Ascending aorta (tissue), 2 donors: ENCODE data around the gene FRMD4A. TPM values are rescaled to one million over a fixed set of nuclear protein-coding genes. Genes with fewer than 3 reads are reported as not detected.
A peak's percentile ranks its signal among the peaks of the same experiment; 100 is the strongest.

Experiments used
- DNase-seq, 2 donors: peaks; one replicate each; pipeline ENCODE4 v3.0.0-alpha.2; 2019; ENCODE audit warnings: low spot score in 2 of 2
- H3K27ac ChIP-seq, 2 donors: fragments of 200-600 bp; sonication (generic); one replicate each; pipeline ENCODE4 v1.5.1; 2016 to 2017; ENCODE audit warnings: mild to moderate bottlenecking in 1 of 2
- H3K27me3 ChIP-seq: fragments of 200-600 bp; sonication (generic); one replicate; pipeline ENCODE4 v1.5.1; 2017
- H3K36me3 ChIP-seq, 2 donors: fragments of 200-600 bp; sonication (generic); one replicate each; pipeline ENCODE4 v1.5.1; 2016
- H3K4me1 ChIP-seq, 2 donors: fragments of 200-600 bp; sonication (generic); one replicate each; pipeline ENCODE4 v1.5.1; 2016 to 2017; ENCODE audit warnings: mild to moderate bottlenecking in 1 of 2
- H3K4me3 ChIP-seq, 2 donors: fragments of 200-600 bp; sonication (generic); one replicate each; pipeline ENCODE4 v1.5.1; 2016 to 2017; ENCODE audit warnings: mild to moderate bottlenecking in 1 of 2
- H3K9me3 ChIP-seq, 2 donors: fragments of 200-600 bp; sonication (generic); one replicate each; pipeline ENCODE4 v1.5.1; 2016
- CTCF ChIP-seq, 3 experiments: fragments of 200-600 bp in 2 of 3; fragments of 450-650 bp in 1 of 3; sonication (generic) in 2 of 3; IDR thresholded peaks; one replicate each; pipeline ENCODE4 v1.5.1; 2016 to 2019; ENCODE audit warnings: antibody characterized with exemption in 3 of 3, mild to moderate bottlenecking in 1 of 3, moderate library complexity in 1 of 3
- intact Hi-C: fragments of 100-400 bp; cut with DNase I; formaldehyde crosslinking; loops from one replicate; pipeline ENCODE4 v1.15.1; 2023
- total RNA-seq: library from RNA; depleted of rRNA; stranded (reverse); fragments of >200 nt; gene quantifications from one replicate; pipeline ENCODE4 v1.1.0, GENCODE V29; 2016

FRMD4A gene
- total RNA-seq, 1 donor from 2014 or later: 108 TPM

GRCh38 chr10:13633689-13634088 lies 697.0 kb downstream of the FRMD4A start:
- H3K27me3 ChIP-seq: no peaks in the 10 kb centered on the region
- TF ChIP-seq CTCF (IDR thresholded peaks at IDR 0.05): no peak
- H3K4me3 ChIP-seq: peak overlapping the region in 1 of 2 donors; percentile 9
- H3K9me3 ChIP-seq: no peaks in the 10 kb centered on the region
- peak in 1 of 2 donors; percentile 77 for DNase-seq
- peaks cover 8 to 23% of the 10 kb centered on the region in 2 donors for H3K36me3 ChIP-seq
- peaks cover 0 to 9% of the 10 kb centered on the region in 2 donors for H3K4me1 ChIP-seq
- peak overlapping the region; percentile 68 to 77 for H3K27ac ChIP-seq
- intact Hi-C loops: no loop called here

GRCh38 chr10:13632884-13633440 lies 697.8 kb downstream of the FRMD4A start:
- H3K36me3 ChIP-seq: peaks cover 8 to 16% of the 10 kb centered on the region in 2 donors
- intact Hi-C loops: no loop called here
- no peaks in the 10 kb centered on the region for H3K27me3 ChIP-seq
- peak overlapping the region; percentile 68 to 77 for H3K27ac ChIP-seq
- DNase-seq: no peak
- no peaks in the 10 kb centered on the region for H3K9me3 ChIP-seq
- peak overlapping the region in 1 of 2 donors; percentile 4 for H3K4me3 ChIP-seq
- TF ChIP-seq CTCF (IDR thresholded peaks at IDR 0.05): no peak
- peaks cover 0 to 9% of the 10 kb centered on the region in 2 donors for H3K4me1 ChIP-seq

GRCh38 chr10:13632440-13632839 lies 698.3 kb downstream of the FRMD4A start:
- Histone ChIP-seq H3K4me1 (peaks cover 0 to 9% of the 10 kb centered on the region in 2 donors), H3K27me3 (no peaks in the 10 kb centered on the region), H3K9me3 (no peaks in the 10 kb centered on the region), H3K36me3 (peaks cover 8 to 16% of the 10 kb centered on the region in 2 donors), H3K27ac (peak overlapping the region; percentile 68 to 77), H3K4me3 (no peak overlapping the region)
- TF ChIP-seq CTCF (IDR thresholded peaks at IDR 0.05): no peak
- no peak for DNase-seq
- intact Hi-C loops: no loop called here

GRCh38 chr10:13631594-13631993 lies 699.1 kb downstream of the FRMD4A start:
- peaks cover 8 to 16% of the 10 kb centered on the region in 2 donors for H3K36me3 ChIP-seq
- H3K9me3 ChIP-seq: no peaks in the 10 kb centered on the region
- intact Hi-C loops: no loop called here
- H3K27me3 ChIP-seq: no peaks in the 10 kb centered on the region
- no peak overlapping the region for H3K4me3 ChIP-seq
- no peak for DNase-seq
- TF ChIP-seq CTCF (IDR thresholded peaks at IDR 0.05): no peak
- H3K27ac ChIP-seq: no peak overlapping the region
- peaks cover 0 to 9% of the 10 kb centered on the region in 2 donors for H3K4me1 ChIP-seq

GRCh38 chr10:13630231-13630630 lies 700.5 kb downstream of the FRMD4A start:
- no peak overlapping the region for H3K27ac ChIP-seq
- peaks cover 8 to 16% of the 10 kb centered on the region in 2 donors for H3K36me3 ChIP-seq
- no peaks in the 10 kb centered on the region for H3K9me3 ChIP-seq
- H3K4me1 ChIP-seq: peaks cover 0 to 9% of the 10 kb centered on the region in 2 donors
- TF ChIP-seq CTCF (IDR thresholded peaks at IDR 0.05): no peak
- H3K27me3 ChIP-seq: no peaks in the 10 kb centered on the region
- intact Hi-C loops: no loop called here
- H3K4me3 ChIP-seq: no peak overlapping the region
- DNase-seq: no peak
